ENCODE measurements around the gene CCDC24. TPM values are rescaled to one million over a fixed set of nuclear protein-coding genes. Genes with fewer than 3 reads are reported as not detected.

Gene CCDC24
- 3.4 and 4.7 TPM in 2 replicates for total RNA-seq

DNA sequence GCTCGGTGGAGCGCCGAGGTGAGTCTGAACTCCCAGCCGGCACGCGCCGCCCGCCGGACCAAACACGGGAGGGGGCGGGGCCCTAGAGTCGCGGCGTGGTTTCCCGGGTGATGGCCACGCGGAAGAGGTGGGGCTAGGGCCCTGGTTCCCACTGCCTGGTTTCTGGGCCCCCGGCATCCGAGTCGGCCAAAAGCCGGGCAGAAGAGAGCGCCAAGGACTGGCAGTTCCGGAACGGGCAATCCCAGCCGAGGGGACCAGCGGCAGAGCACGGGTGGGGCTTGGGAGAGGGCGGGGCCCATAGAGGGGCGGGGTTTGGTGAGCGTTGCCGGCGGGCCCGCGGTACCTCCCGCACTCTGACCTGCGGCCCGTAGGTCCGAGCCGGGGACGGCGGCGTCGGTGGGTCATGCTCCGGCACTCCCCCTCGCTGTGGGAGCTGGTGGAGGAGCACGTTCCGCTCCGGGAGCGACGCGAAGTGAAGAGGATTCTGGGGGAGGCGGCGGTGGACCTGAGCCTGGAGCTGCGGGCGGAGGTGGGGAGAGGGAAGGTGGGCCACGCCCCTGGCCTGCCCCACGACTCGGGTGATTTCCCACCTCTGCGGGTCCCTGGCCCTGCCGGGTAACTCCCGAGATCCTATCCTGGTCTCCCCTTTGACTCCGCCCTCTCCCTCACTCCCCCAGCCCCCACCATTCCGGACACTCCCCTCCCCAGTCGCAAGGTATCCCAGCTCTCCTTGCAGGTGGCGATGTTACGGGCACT lies at the start of gene CCDC24:
Gene CCDC24, plus strand, starts transcription at position 124 of the 756 bp plus-strand sequence. Its CDS starts 280 bp downstream, at position 404.

DNA sequence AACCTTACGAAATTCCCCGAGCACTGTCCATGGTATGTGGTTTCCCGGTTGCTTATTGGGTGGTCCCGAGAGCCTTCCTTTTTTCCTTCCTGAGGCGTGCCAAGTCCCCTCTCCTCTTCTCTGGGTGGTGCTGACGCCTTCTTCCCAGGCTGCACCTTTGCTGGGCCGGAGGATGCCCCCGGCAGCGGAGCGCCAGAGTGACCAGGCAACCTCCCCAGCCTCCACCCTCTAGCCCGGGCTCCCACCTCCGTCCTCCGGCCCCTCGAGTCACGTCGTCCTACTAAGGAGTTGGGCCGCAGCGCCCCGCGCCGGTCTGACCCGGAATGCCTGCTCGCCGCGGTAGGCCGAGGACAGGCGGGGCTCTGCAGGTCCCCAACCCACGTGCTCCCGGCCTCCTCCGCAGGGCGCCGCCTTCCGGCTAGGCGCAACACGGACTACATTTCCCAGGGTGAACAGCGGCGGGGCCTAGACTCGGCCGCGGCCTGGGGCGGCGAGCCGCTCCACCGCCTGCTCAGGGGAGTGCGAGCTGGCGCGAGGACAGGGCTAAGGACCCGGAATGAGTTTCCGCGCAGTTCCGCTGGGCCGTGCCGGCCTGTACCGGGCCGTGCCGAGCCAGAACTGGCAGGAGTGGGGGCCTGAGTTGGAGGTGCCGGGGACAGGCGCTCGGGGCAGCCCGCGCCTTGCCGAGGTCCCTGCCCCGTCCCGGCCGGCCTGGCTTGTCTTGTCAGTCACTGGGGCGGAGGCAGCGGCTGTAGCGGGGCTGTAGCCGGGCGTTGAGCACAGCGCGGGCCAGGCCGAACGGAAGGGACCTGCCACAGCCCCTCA lies 45.0 kb upstream of the CCDC24 start, which contains the start of gene IPO13:
Gene IPO13, plus strand, starts transcription at position 715 of the 825 bp plus-strand sequence. CDS start 651 bp downstream, outside the sequence.

DNA sequence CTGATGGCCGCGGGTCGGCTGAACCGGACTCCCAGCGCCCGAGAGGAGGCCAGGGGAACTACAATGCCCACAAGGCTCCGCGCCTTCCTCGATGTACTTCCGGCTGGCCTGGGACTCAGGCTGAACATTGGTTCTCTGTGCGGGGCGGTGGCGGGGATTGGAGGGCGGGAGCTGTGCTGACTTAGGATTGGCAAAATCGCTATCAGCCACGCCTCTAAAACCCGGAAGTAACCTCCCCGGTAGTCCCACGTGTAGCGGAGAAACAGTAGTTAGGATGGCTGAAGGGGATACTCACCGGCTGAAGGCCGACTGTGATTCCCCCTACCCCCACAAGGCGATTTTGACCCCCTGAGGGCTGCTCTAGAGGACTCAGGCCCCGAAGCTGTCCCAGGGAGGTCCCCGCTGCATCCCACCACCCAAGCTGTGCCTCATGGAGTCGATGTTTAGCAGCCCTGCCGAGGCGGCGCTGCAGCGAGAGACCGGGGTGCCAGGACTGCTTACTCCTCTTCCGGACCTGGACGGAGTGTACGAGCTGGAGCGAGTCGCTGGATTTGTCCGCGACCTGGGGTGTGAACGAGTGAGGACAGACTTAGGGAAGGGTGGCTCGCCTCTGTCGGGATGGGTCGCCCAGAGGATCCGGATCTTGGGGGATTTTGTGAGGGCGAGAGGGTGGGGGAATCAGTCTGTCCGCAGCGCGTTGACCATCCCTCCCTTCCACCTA lies 21.5 kb upstream of the CCDC24 start, which contains the start of gene DPH2:
Gene DPH2, plus strand, starts transcription at position 265 of the 721 bp plus-strand sequence. Its CDS starts 166 bp downstream, at position 431.

GRCh38 chr1:43974443-43975248 lies 16.8 kb upstream of the CCDC24 start, which contains the start of gene ATP6V0B:
Gene ATP6V0B (plus strand): TSS chr1:43974960. CDS start chr1:43975041, 81 bp downstream.

DNA sequence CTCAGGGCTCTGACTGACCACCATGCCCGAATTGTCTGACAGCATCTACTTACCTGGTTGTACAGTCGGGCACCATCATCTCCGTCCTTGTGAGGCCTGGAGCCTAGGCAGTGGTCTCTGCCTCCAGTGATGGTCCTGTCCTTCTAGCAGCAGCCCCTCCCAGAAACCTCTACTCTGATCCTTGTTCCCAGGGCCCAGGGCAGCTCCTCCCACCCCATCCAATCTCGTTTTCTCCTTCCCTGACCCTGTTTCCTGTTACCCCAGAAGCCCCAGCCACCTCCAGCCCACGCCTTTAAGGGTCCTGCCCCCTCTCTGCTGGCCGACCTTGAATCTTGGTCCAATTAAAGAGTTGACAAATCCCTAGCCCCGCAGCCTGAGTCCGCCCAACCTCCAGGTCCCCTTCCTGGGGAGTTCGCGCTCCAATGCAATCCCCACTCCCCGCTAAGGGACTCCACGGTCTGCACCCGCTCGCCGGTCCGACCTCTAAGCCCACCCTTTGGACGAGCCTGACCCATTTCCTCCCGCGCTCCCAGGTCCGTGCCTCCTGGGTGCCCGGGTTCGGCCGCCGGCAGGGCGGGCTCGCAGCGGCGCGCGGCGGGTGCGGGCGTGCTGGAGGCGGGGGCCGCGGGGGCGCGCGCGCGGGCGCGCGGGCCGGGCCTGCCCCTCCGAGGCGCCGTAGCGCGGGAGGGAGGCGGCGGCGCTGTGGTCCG lies 12.7 kb upstream of the CCDC24 start, which contains the start of gene B4GALT2:
Gene B4GALT2, plus strand, starts transcription at position 660 of the 710 bp plus-strand sequence. CDS start 1,951 bp downstream, outside the sequence.

GRCh38 chr1:44031252-44032169 lies 40.1 kb downstream of the CCDC24 start, which contains the start of gene SLC6A9:
Gene SLC6A9 (minus strand): TSS chr1:44031462. CDS start chr1:44024277, 7,185 bp downstream.

Other genes starting within 250 kb of the CCDC24 start
- not detected in 2 replicates for gene ARTN, start 57.8 kb upstream of the CCDC24 start, total RNA-seq
- 19.4 and 23.2 TPM in 2 replicates for gene IPO13, start 44.6 kb upstream of the CCDC24 start, total RNA-seq
- gene DPH2, start 21.6 kb upstream of the CCDC24 start, total RNA-seq, result 14.5 and 14.8 TPM in 2 replicates
- gene ATP6V0B, start 16.6 kb upstream of the CCDC24 start, total RNA-seq, result 48.5 and 89.6 TPM in 2 replicates
- gene B4GALT2, start 12.4 kb upstream of the CCDC24 start, total RNA-seq, result 39.4 and 48.9 TPM in 2 replicates
- 4.4 and 6.3 TPM in 2 replicates for gene SLC6A9, start 39.9 kb downstream of the CCDC24 start, total RNA-seq
- gene KLF17, start 127.2 kb downstream of the CCDC24 start, total RNA-seq, result 0.37 TPM in 1 of 2 replicates, not detected in the other
- not detected in 2 replicates for gene KLF18, start 150.0 kb downstream of the CCDC24 start, total RNA-seq
- 21.2 and 29.3 TPM in 2 replicates for gene DMAP1, start 221.9 kb downstream of the CCDC24 start, total RNA-seq

Measured in cardiac ventricle fibroblast (primary cell).